Measurements from ENCODE around the gene KIF7. TPM values are rescaled to one million over a fixed set of nuclear protein-coding genes. Genes with fewer than 3 reads are reported as not detected.

Gene KIF7
- polyA plus RNA-seq, 1 of the 3 experiments (the other 2 are of a cell fraction), result 12.0 TPM

DNA sequence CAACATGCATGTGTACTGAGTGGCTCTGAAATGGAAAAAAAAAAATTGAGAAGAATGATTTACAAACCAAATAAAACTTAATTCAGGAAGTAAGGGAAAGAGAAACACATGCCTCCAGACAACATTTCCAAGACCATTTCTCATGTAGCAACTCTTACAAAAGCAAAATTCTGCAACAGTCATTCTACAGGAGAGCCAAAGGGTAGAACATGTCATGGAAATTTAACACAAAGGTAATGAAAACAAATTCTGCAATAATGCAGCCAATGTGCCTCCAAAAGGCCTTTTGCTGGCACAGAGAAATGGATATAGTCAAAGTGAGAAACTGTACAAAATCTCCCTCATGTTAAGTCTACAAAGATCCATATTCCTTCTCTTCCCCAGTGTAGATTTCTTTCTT is 31.3 kb upstream of the KIF7 start (continued):
- TF ChIP-seq, protein P1, sequence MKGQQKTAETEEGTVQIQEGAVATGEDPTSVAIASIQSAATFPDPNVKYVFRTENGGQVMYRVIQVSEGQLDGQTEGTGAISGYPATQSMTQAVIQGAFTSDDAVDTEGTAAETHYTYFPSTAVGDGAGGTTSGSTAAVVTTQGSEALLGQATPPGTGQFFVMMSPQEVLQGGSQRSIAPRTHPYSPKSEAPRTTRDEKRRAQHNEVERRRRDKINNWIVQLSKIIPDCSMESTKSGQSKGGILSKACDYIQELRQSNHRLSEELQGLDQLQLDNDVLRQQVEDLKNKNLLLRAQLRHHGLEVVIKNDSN (IDR thresholded peaks at IDR 0.05; ENCODE audit: borderline replicate concordance, low read depth), result no peak
- TF ChIP-seq RCOR1 (IDR thresholded peaks at IDR 0.05; ENCODE audit: low read length), result no peak
- no peak for TF ChIP-seq FOXJ3 (CRISPR knock-in tag; IDR thresholded peaks at IDR 0.05)
- no peak for TF ChIP-seq NRF1 (IDR thresholded peaks at IDR 0.05; ENCODE audit: low read depth, low read length)
- TF ChIP-seq SIN3A (IDR thresholded peaks at IDR 0.05; ENCODE audit: borderline replicate concordance, low read depth, low read length), result no peak
- TF ChIP-seq EZH2phosphoT487 (IDR thresholded peaks at IDR 0.05; ENCODE audit: borderline replicate concordance, low read depth), result no peak
- TF ChIP-seq, protein P2, sequence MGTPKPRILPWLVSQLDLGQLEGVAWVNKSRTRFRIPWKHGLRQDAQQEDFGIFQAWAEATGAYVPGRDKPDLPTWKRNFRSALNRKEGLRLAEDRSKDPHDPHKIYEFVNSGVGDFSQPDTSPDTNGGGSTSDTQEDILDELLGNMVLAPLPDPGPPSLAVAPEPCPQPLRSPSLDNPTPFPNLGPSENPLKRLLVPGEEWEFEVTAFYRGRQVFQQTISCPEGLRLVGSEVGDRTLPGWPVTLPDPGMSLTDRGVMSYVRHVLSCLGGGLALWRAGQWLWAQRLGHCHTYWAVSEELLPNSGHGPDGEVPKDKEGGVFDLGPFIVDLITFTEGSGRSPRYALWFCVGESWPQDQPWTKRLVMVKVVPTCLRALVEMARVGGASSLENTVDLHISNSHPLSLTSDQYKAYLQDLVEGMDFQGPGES (IDR thresholded peaks at IDR 0.05; ENCODE audit: low read depth, low read length), result no peak
- no peak for TF ChIP-seq NFIC (IDR thresholded peaks at IDR 0.05; ENCODE audit: borderline replicate concordance)
- no peak for TF ChIP-seq FOXM1 (IDR thresholded peaks at IDR 0.05; ENCODE audit: low read depth)

DNA sequence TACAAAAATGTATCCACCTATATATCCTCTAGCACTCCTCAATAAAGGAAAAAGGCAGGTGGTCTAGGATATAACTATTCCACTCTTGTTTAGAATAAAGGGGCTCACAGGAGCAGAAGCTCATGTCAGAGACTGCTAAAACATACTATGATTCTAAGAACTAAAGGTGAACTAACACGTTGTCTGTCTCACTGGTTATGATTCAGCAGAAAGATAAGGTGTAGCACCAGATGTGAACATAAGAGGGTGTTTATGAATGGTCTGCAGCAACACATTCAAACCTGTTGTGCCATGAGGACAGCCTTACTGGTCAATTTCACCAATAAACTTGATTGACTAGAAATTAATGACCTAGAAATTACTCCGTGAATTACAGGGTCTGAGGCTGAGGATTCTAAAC is 30.7 kb upstream of the KIF7 start:
- no peaks in the 10 kb centered on the region; a peak in 2 of 4 replicates for H3K4me1 ChIP-seq (ENCODE audit: control insufficient read depth in 1 of 2, insufficient read depth in 2 of 2, low read depth in 1 of 2, low read length in 1 of 2)
- no peak overlapping the region for H3K27ac ChIP-seq (ENCODE audit: low read depth in 2 of 2, low read length in 1 of 2)
- H3K9ac ChIP-seq, result no peak overlapping the region
- no peaks in the 10 kb centered on the region for H3K9me2 ChIP-seq
- H3K4me3 ChIP-seq (ENCODE audit: low read depth in 2 of 2, low read length in 1 of 2), result no peak overlapping the region
- no peaks in the 10 kb centered on the region for H3F3A ChIP-seq (replicated peaks; ENCODE audit: insufficient read depth)
- peaks cover 8% of the 10 kb centered on the region; the same call in 1 of the 2 replicates for H3K79me2 ChIP-seq (ENCODE audit: insufficient read depth)
- no peak overlapping the region for H2AFZ ChIP-seq (ENCODE audit: low read depth)
- no peak for TF ChIP-seq TEAD4 (IDR thresholded peaks at IDR 0.05; ENCODE audit: borderline replicate concordance, insufficient read depth)
- no peak for TF ChIP-seq YY1 (IDR thresholded peaks at IDR 0.05; ENCODE audit: low read depth)
- TF ChIP-seq NFIC (IDR thresholded peaks at IDR 0.05; ENCODE audit: borderline replicate concordance), result no peak
- TF ChIP-seq FOSL2 (IDR thresholded peaks at IDR 0.05; ENCODE audit: borderline replicate concordance, low read depth), result no peak
- TF ChIP-seq, protein P3, sequence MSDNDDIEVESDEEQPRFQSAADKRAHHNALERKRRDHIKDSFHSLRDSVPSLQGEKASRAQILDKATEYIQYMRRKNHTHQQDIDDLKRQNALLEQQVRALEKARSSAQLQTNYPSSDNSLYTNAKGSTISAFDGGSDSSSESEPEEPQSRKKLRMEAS (IDR thresholded peaks at IDR 0.05; ENCODE audit: low read depth), result no peak
- TF ChIP-seq CHD2 (IDR thresholded peaks at IDR 0.05; ENCODE audit: low read length, partially characterized antibody), result no peak
- no peak for TF ChIP-seq TAF1 (IDR thresholded peaks at IDR 0.05; ENCODE audit: borderline replicate concordance, low read depth, low read length)
- TF ChIP-seq, protein P1 (IDR thresholded peaks at IDR 0.05; ENCODE audit: borderline replicate concordance, low read depth), result no peak
- no peak for TF ChIP-seq EZH2phosphoT487 (IDR thresholded peaks at IDR 0.05; ENCODE audit: borderline replicate concordance, low read depth)
- no peaks in the 10 kb centered on the region for H3K27me3 ChIP-seq (ENCODE audit: insufficient read depth)
- no peaks in the 10 kb centered on the region for H3K9me3 ChIP-seq
- no peak overlapping the region for H3K4me2 ChIP-seq
- no peaks in the 10 kb centered on the region for H4K20me1 ChIP-seq (ENCODE audit: insufficient read depth)
- WGBS (ENCODE audit: low lambda C conversion rate), result 62% methylated on average over 2 of the region's 2 CpGs
- DNase-seq, result no peak
- POLR2A ChIA-PET, result no interaction called here
- CTCF ChIA-PET, result interaction anchor here (1.0 kb wide), 1 partner anchor 13 kb away, joined by 3 read pairs; no protein-coding TSS in a partner anchor
- peaks cover 10 to 15% of the 10 kb centered on the region in 2 experiments for H3K36me3 ChIP-seq (replicated peaks in 1 of 2; ENCODE audit: control insufficient read depth in 1 of 2, insufficient read depth in 2 of 2, low read length in 1 of 2)

Measured in SK-N-SH (cell line).